WTC11 (cell line): ENCODE results near the gene PITPNC1.

Experiments
- CTCF ChIP-seq: fragments of 200-600 bp; IDR thresholded peaks from 2 replicates; pipeline ENCODE4 v1.8.0; 2022; ENCODE audit warnings: antibody characterized with exemption
- E2F4 ChIP-seq: sonication (generic); formaldehyde crosslinking; IDR thresholded peaks from 2 replicates; pipeline ENCODE4 v1.8.1; 2022; ENCODE audit warnings: low read depth, mild to moderate bottlenecking, moderate library complexity, missing genetic modification reagents, borderline replicate concordance
- JUN ChIP-seq: sonication (generic); formaldehyde crosslinking; IDR thresholded peaks from 2 replicates; pipeline ENCODE4 v1.8.0; 2023; ENCODE audit warnings: mild to moderate bottlenecking, missing genetic modification reagents
- PRDM15 ChIP-seq: sonication (generic); formaldehyde crosslinking; IDR thresholded peaks from 2 replicates; pipeline ENCODE4 v1.8.0; 2022; ENCODE audit warnings: missing genetic modification reagents
- PREB ChIP-seq: sonication (generic); formaldehyde crosslinking; IDR thresholded peaks from 2 replicates; pipeline ENCODE4 v1.8.1; 2022; ENCODE audit warnings: mild to moderate bottlenecking, missing genetic modification reagents, moderate library complexity, borderline replicate concordance
- ZBTB43 ChIP-seq: sonication (generic); formaldehyde crosslinking; IDR thresholded peaks from 2 replicates; pipeline ENCODE4 v1.8.1; 2023; ENCODE audit warnings: mild to moderate bottlenecking, missing genetic modification reagents
- ZNF281 ChIP-seq: sonication (generic); formaldehyde crosslinking; IDR thresholded peaks from 2 replicates; pipeline ENCODE4 v1.8.0; 2023; ENCODE audit warnings: mild to moderate bottlenecking, missing genetic modification reagents
- ZNF423 ChIP-seq: fragments of 250-450 bp; sonication (Bioruptor Pico); IDR thresholded peaks from 2 replicates; pipeline ENCODE4 v2.1.2; 2022; ENCODE audit warnings: mild to moderate bottlenecking, moderate library complexity

- TF ChIP-seq CTCF (no peak), E2F4 (no peak), ZNF423 (CRISPR knock-in tag) (no peak), PREB (CRISPR knock-in tag) (no peak), ZNF281 (no peak), PRDM15 (CRISPR knock-in tag) (no peak), JUN (CRISPR knock-in tag) (no peak), ZBTB43 (CRISPR knock-in tag) (no peak)
Observed at GRCh38 chr17:67662712-67663111, 285.6 kb downstream of the PITPNC1 start.
